DND-41 (cell line): Measurements from ENCODE around the gene RPS25.

Source experiments
- EZH2 ChIP-seq: IDR thresholded peaks from 3 replicates; pipeline ENCODE4 v1.6.1; 2012; ENCODE audit warnings: borderline replicate concordance, low read depth, mild to moderate bottlenecking, moderate library complexity, low read length, inconsistent platforms; ENCODE audit not compliant: severe bottlenecking
- TF ChIP-seq, protein P1 (sequence below): IDR thresholded peaks from 2 replicates; pipeline ENCODE4 v1.5.1; 2012; ENCODE audit warnings: borderline replicate concordance, low read length, moderate library complexity, mild to moderate bottlenecking; ENCODE audit not compliant: poor library complexity, severe bottlenecking; ENCODE audit errors: extremely low read depth

- TF ChIP-seq, protein P1, sequence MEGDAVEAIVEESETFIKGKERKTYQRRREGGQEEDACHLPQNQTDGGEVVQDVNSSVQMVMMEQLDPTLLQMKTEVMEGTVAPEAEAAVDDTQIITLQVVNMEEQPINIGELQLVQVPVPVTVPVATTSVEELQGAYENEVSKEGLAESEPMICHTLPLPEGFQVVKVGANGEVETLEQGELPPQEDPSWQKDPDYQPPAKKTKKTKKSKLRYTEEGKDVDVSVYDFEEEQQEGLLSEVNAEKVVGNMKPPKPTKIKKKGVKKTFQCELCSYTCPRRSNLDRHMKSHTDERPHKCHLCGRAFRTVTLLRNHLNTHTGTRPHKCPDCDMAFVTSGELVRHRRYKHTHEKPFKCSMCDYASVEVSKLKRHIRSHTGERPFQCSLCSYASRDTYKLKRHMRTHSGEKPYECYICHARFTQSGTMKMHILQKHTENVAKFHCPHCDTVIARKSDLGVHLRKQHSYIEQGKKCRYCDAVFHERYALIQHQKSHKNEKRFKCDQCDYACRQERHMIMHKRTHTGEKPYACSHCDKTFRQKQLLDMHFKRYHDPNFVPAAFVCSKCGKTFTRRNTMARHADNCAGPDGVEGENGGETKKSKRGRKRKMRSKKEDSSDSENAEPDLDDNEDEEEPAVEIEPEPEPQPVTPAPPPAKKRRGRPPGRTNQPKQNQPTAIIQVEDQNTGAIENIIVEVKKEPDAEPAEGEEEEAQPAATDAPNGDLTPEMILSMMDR = no peak
- TF ChIP-seq EZH2 = no peak
Observed at GRCh38 chr11:119042927-119043326, 24.8 kb upstream of the RPS25 start.
